Activated T-cell treated with anti-CD3 and anti-CD28 coated beads, Interleukin-2, amount 50 U/mL, for 24 hours (primary cell): ENCODE data around the gene BCL2.

Experiments used
- DNase-seq: peaks from one replicate; pipeline ENCODE4 v3.0.0-alpha.2; 2020
- H3K27ac Mint-ChIP-seq: 2 replicates; pipeline ENCODE4 v1.8.0; 2020; ENCODE audit warnings: mild to moderate bottlenecking, mixed read lengths
- H3K27me3 Mint-ChIP-seq: 2 replicates; pipeline ENCODE4 v1.8.0; 2020; ENCODE audit warnings: mixed read lengths
- H3K36me3 Mint-ChIP-seq: 2 replicates; pipeline ENCODE4 v1.8.0; 2020; ENCODE audit warnings: low read depth, mixed read lengths
- H3K4me1 Mint-ChIP-seq: 2 replicates; pipeline ENCODE4 v1.8.0; 2020; ENCODE audit warnings: low read depth, mixed read lengths
- H3K4me3 Mint-ChIP-seq: 2 replicates; pipeline ENCODE4 v1.8.0; 2020; ENCODE audit warnings: mild to moderate bottlenecking, moderate library complexity, mixed read lengths
- H3K9me3 Mint-ChIP-seq: 2 replicates; pipeline ENCODE4 v1.8.0; 2020; ENCODE audit warnings: mixed read lengths

Gene BCL2

GRCh38 chr18:63168287-63168686 is 151.3 kb downstream of the BCL2 start:
- H3K27ac Mint-ChIP-seq, result no peak overlapping the region
- no peak overlapping the region for H3K4me3 Mint-ChIP-seq
- no peaks in the 10 kb centered on the region for H3K27me3 Mint-ChIP-seq

GRCh38 chr18:63166142-63166541 is 153.4 kb downstream of the BCL2 start:
- Mint-ChIP-seq H3K27ac (peak overlapping the region; percentile 63), H3K4me1 (peaks cover 77% of the 10 kb centered on the region), H3K9me3 (no peaks in the 10 kb centered on the region), H3K4me3 (no peak overlapping the region), H3K27me3 (no peaks in the 10 kb centered on the region), H3K36me3 (peaks cover 30% of the 10 kb centered on the region)
- no peak for DNase-seq

More at GRCh38 chr18:63168287-63168686, 151.3 kb downstream of the BCL2 start:
- H3K4me1 Mint-ChIP-seq, result peaks cover 72% of the 10 kb centered on the region
- no peaks in the 10 kb centered on the region for H3K9me3 Mint-ChIP-seq
- H3K36me3 Mint-ChIP-seq, result peaks cover 36% of the 10 kb centered on the region
- DNase-seq, result no peak

- Mint-ChIP-seq H3K9me3 (peaks cover 8% of the 10 kb centered on the region), H3K4me1 (peaks cover 83% of the 10 kb centered on the region), H3K36me3 (peaks cover 32% of the 10 kb centered on the region), H3K27me3 (no peaks in the 10 kb centered on the region), H3K4me3 (no peak overlapping the region), H3K27ac (peak overlapping the region; percentile 100)
- DNase-seq, result no peak
These were observed 155.2 kb downstream of the BCL2 start for GRCh38 chr18:63164396-63164795.

- peak; percentile 58 for DNase-seq
- Mint-ChIP-seq H3K4me3 (peak overlapping the region; percentile 75), H3K4me1 (peaks cover 91% of the 10 kb centered on the region), H3K27ac (peak overlapping the region; percentile 100), H3K36me3 (peaks cover 28% of the 10 kb centered on the region), H3K9me3 (peaks cover 8% of the 10 kb centered on the region), H3K27me3 (no peaks in the 10 kb centered on the region)
These were observed 157.1 kb downstream of the BCL2 start for GRCh38 chr18:63162271-63163014.

GRCh38 chr18:63161761-63162195 is 157.8 kb downstream of the BCL2 start:
- peaks cover 93% of the 10 kb centered on the region for H3K4me1 Mint-ChIP-seq
- peak overlapping the region; percentile 75 for H3K4me3 Mint-ChIP-seq
- H3K27me3 Mint-ChIP-seq, result no peaks in the 10 kb centered on the region
- peaks cover 34% of the 10 kb centered on the region for H3K36me3 Mint-ChIP-seq
- peak; percentile 79 for DNase-seq
- peak overlapping the region; percentile 100 for H3K27ac Mint-ChIP-seq
- H3K9me3 Mint-ChIP-seq, result peaks cover 8% of the 10 kb centered on the region

GRCh38 chr18:63161032-63161760 is 158.4 kb downstream of the BCL2 start:
- Mint-ChIP-seq H3K4me1 (peaks cover 97% of the 10 kb centered on the region), H3K36me3 (peaks cover 34% of the 10 kb centered on the region), H3K9me3 (peaks cover 8% of the 10 kb centered on the region), H3K4me3 (peak overlapping the region; percentile 75), H3K27ac (peak overlapping the region; percentile 100), H3K27me3 (no peaks in the 10 kb centered on the region)
- DNase-seq, result peak; percentile 67

- Mint-ChIP-seq H3K4me1 (peaks cover 98% of the 10 kb centered on the region), H3K4me3 (peak overlapping the region; percentile 75), H3K27ac (peak overlapping the region; percentile 100), H3K36me3 (peaks cover 26% of the 10 kb centered on the region), H3K27me3 (no peaks in the 10 kb centered on the region), H3K9me3 (peaks cover 8% of the 10 kb centered on the region)
- no peak for DNase-seq
These were observed 159.2 kb downstream of the BCL2 start for GRCh38 chr18:63160172-63160995.

GRCh38 chr18:63159590-63159989 is 160.0 kb downstream of the BCL2 start:
- no peaks in the 10 kb centered on the region for H3K27me3 Mint-ChIP-seq
- peaks cover 100% of the 10 kb centered on the region for H3K4me1 Mint-ChIP-seq
- peak overlapping the region; percentile 100 for H3K27ac Mint-ChIP-seq
- peak; percentile 62 for DNase-seq
- H3K9me3 Mint-ChIP-seq, result peaks cover 8% of the 10 kb centered on the region
- H3K4me3 Mint-ChIP-seq, result peak overlapping the region; percentile 75
- peaks cover 26% of the 10 kb centered on the region for H3K36me3 Mint-ChIP-seq

- Mint-ChIP-seq H3K4me1 (peaks cover 100% of the 10 kb centered on the region), H3K36me3 (peaks cover 31% of the 10 kb centered on the region), H3K4me3 (peak overlapping the region; percentile 75), H3K9me3 (peaks cover 8% of the 10 kb centered on the region), H3K27ac (peak overlapping the region; percentile 100), H3K27me3 (no peaks in the 10 kb centered on the region)
- DNase-seq, result peak; percentile 69
These were observed 160.8 kb downstream of the BCL2 start for GRCh38 chr18:63158676-63159291.

GRCh38 chr18:63158012-63158631 is 161.4 kb downstream of the BCL2 start:
- H3K36me3 Mint-ChIP-seq, result peaks cover 30% of the 10 kb centered on the region
- peak overlapping the region; percentile 75 for H3K4me3 Mint-ChIP-seq
- DNase-seq, result peak; percentile 58
- H3K27ac Mint-ChIP-seq, result peak overlapping the region; percentile 100
- H3K4me1 Mint-ChIP-seq, result peaks cover 100% of the 10 kb centered on the region
- peaks cover 8% of the 10 kb centered on the region for H3K9me3 Mint-ChIP-seq
- no peaks in the 10 kb centered on the region for H3K27me3 Mint-ChIP-seq

- H3K36me3 Mint-ChIP-seq, result peaks cover 28% of the 10 kb centered on the region
- H3K27ac Mint-ChIP-seq, result peak overlapping the region; percentile 100
- peak overlapping the region; percentile 75 for H3K4me3 Mint-ChIP-seq
- peaks cover 100% of the 10 kb centered on the region for H3K4me1 Mint-ChIP-seq
- no peaks in the 10 kb centered on the region for H3K27me3 Mint-ChIP-seq
- peaks cover 8% of the 10 kb centered on the region for H3K9me3 Mint-ChIP-seq
- peak; percentile 52 for DNase-seq
These were observed 162.1 kb downstream of the BCL2 start for GRCh38 chr18:63157293-63158011.

- DNase-seq, result no peak
- Mint-ChIP-seq H3K4me1 (peaks cover 98% of the 10 kb centered on the region), H3K4me3 (peak overlapping the region; percentile 75)
These were observed 163.4 kb downstream of the BCL2 start for GRCh38 chr18:63155910-63156773.

More at GRCh38 chr18:63155910-63156773, 163.4 kb downstream of the BCL2 start:
- Mint-ChIP-seq H3K27ac (peak overlapping the region; percentile 100), H3K27me3 (no peaks in the 10 kb centered on the region), H3K36me3 (peaks cover 28% of the 10 kb centered on the region), H3K9me3 (peaks cover 8% of the 10 kb centered on the region)
